Ecto neural progenitor cell (in vitro differentiated cells): ENCODE data around the gene LGALS8.
"Not testable (repeated sequence)": the region's sequence is repeated elsewhere in the genome, so short reads cannot be mapped to it uniquely, and the experiment has no call there.

Experiments used
- DNase-seq: peaks from one replicate; pipeline ENCODE4 v3.0.0-alpha.2; 2018; ENCODE audit warnings: low spot score

The LGALS8 gene

DNA sequence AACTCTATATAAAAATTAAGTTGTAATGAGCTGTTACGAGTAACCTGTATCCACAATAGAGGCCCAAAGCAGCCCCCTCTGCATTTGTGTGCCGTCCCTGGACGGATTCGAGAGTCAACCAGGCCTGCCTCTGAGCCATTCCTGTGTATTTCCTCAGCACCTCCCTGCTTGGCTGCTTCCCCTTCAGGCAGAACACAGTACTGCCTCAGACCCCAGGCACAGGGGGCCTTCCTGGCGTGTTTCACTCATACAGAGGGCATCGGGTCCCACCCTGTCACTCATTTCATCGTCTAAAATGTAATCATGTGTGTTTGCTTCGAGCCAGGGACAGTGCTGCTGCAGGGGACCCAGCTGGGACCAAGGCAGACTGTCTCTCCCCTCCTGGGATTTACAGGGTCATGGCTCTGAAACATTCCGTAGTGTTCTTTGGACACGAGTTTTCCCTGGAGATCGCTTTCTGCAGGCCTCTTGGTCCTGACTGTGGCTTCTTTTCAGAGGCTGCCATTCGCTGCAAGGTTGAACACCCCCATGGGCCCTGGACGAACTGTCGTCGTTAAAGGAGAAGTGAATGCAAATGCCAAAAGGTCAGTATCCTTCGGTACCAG lies 19.4 kb downstream of the LGALS8 start:
- DNase-seq, result no peak

DNA sequence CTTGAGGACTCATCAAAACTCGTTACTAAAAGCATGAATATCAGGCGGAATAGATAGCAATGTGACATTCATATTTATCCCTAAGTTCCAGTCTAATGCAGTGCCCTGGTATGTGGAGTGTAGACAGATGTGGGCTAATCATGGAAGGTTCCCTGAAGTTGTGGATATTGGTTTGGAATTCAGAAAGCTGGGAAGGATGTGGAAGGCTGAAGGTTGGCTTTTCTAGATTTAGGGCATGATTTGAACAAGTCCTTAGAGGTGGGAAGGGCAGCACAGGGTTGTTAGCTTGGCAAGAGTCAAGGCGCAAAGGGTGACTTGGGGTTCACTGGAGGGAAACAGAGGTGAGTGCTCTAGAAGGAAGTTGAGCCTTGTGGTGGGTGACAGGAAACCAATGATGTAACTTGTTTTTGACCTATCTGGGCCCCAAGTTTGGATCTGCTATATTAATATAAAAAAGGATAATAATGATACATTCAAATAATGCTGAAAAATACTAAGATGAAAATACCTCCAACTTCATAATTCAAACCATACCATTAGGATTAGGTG lies 21.9 kb downstream of the LGALS8 start:
- no peak for DNase-seq

DNA sequence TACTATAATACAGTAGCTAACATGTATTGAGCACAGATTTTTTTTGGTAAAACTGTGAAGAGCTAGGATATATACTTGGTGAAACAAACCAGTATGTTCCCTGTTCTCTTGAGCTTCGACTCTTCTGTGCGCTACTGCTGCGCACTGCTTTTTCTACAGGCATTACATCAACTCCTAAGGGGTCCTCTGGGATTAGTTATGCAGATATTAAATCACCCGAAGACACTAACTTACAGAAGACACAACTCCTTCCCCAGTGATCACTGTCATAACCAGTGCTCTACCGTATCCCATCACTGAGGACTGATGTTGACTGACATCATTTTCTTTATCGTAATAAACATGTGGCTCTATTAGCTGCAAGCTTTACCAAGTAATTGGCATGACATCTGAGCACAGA lies 24.7 kb downstream of the LGALS8 start:
- no peak for DNase-seq

DNA sequence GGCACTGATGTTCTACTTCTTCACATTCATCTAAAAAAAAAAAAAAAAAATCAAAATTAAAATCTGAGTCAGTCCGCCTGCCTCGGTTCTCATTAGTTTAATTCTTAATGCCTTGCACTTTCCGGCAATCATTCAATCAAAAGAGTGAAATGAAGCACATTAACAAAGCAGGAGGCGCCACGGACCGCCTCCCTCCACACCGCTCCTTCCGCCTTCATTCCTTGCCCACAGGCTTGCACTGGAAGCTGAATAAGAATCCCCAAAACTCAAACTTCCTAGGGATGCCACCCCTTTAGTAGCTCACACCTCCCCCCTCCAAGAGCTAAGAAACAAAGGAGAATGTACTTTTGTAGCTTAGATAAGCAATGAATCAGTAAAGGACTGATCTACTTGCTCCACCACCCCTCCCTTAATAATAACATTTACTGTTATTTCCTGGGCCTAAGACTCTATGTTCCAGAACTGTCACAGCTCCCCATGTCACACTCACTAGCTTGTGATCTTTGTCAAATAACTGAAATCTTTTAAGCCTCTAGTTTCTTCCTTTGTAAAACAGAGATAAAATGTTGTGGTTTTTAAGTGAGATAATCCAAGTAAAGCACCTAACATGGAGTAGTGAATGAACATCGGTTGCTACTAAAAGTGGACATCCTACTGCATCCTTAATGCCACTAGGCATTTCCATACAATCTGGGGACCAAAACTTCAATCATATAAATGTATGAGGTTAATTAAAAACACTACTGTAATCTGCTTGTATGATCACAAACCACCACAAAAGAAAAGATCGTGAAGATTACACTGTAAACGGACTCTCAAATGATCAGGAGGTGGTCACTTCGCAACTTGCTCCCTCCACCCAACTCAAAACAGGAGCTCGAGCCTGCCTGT lies 27.4 kb downstream of the LGALS8 start:
- no peak for DNase-seq

DNA sequence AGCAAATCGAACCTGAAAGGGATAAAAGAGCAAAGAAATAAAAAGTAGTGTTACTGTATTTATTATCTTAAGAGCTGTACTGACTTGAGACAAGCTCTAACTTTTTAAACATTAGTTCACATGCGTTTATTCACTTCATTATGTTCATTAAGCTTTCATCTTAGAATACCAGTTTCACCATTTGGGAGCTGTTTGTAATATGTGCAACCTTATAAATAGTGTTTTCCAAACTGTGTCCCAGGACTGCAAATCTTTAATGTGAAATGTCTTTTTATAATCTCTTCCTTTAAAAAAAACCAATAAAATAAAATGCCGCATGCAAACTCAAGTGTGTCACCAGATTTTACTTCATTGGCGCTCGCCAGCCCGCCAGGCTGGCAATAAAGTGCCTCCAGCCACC lies 28.3 kb downstream of the LGALS8 start:
- DNase-seq, result no peak

DNA sequence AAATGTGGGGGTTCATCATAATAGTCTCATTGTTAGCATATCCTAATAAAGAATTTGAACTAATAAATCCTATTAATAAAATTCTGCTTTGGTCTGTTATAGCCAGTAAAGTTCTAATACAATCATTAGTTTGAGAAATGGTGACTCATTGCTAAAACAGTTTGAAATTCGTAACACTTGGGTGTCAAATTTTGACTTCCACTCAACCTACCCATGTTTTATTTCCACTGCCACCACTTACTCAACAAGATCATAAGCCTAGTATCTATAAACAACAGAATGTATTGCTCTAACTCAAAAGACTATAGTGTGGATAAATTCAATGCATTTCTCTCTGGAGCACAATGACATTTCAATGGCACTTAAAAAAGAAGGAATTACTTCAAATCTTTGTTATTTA lies 29.1 kb downstream of the LGALS8 start:
- no peak for DNase-seq

DNA sequence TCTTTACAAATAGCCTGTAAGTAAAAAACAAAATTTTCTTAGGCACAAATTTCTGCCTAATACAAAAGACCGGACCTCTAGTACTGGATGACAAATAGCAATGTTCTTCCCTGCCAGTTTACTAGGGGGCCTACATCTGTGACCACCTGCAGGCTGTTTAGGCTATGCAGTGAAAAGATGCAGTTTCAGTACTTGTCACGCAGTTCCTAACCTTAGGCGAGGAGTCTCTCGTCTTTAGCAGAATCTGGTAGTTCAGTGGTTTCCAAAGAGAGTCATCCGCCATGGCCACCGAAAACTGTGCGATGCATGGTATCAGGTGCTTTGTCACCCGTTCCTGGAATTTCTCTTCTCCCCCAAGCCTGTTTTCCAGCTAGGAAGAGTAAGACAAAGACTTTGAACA lies 29.6 kb downstream of the LGALS8 start:
- no peak for DNase-seq

DNA sequence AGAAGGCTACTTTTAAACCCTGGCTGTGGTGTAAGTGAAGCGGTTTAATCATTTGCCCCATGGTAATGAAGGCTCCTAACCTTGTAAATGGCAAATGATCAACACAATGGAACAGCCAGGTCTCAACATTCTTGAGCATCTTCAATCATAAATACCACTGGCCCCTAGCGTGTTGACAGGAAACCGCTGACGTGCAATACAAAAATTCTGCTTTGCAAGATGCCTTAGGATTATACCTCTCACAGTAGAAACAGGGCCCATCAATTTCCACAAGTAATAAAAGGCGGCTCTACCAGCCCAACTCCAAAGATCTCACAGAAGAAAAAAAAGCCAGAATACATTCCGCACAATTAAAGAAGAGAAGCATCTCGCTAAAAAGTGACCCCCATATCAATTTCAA lies 32.8 kb downstream of the LGALS8 start:
- DNase-seq, result no peak

DNA sequence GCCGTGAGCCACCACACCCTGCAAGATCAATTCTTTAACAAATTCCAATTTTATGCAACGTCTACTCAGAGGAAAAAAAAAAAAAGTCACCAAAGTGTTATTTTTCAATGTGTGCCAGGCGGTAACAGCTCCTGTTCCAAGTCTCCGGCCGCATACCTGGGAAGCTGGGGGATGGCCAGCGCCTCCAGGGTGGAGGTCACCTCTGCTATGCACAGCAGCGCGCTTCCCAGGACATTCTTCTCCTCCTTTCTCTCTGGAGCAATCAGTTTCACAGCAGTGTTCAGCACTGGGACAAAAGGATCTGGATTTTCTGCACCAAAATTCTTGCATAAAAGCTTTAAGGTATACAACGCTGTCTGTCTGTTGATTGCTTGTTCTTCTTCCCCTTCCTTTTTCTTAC lies 34.3 kb downstream of the LGALS8 start:
- no peak for DNase-seq

DNA sequence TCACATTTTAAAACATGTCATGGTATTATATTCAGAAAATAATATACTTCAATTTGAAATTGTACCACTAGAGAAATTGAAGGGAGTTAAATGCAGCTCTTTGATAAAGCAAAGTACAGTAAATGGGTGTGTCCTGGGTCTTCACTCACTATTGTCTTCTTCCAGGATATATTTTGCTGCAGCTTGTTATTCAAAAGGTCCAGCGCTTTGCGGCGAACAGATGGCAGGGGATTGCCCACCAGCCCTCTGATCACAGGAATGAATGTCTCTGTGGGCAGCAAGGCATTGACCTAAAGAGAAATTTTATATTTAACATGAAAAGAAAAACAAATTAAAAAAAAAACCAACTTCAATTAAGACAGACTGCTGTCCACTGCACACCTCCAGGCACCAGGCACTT lies 35.1 kb downstream of the LGALS8 start:
- DNase-seq, result no peak

DNA sequence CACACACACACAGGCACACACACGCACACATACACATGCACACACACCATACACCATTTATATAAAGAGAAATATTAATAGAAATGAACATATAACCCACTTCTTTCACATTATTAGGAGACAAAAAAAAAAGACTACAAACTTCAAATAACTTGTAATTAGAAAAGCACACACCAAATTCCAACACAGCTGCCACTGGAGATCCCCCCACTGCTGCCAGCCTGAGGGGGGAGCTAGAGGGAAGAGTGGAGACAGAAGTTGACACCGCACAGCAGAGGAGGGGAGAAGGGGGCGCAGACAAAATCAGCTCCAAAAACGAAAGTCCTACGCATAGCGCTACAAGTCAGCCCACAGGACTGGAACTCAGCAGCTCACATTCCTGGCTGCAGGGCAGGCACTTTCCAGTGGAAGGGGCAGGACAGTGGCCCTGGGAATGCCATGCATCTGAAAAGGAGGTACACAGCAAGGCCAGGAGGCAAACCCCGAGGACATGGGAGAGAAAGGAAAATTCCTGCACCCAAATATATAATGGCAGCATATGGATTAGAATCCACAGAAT lies 36.5 kb downstream of the LGALS8 start:
- DNase-seq, result no peak

DNA sequence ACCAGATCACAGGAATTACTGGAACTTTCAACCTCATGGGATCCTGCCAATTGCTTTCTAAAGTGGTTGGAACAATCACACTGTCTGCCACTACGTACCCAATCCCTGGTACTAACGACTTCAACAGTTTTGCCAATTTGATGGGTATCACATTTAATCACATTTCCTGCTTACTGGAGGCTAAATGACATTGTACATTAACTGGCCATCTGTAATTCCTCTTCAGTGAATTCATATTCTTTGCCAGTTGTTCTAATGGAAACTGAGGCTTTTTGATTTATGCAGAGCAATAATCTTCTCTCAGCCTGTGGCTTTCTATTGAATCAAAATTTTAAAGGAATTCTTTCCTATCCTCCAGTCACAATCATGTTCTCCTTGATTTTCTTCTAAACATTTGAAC lies 38.2 kb downstream of the LGALS8 start:
- no peak for DNase-seq

DNA sequence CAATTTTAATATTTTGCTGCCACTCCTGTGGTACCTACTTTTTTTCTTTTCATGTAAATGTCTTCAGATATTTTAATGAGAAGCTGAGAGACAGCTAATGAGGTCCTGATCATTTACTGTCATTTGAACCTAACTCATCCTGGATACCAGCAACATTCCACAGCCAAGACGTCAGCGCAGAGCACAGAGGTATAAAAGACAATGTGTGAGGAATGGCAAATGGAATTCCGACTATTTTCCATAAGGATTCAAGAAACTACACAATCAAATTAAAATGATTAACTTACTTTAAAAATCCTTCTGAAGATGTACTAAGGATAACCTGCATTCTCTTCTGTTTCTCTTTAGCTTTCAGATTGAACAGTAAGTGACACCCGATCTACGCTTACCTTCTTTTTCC lies 41.7 kb downstream of the LGALS8 start:
- DNase-seq, result no peak

DNA sequence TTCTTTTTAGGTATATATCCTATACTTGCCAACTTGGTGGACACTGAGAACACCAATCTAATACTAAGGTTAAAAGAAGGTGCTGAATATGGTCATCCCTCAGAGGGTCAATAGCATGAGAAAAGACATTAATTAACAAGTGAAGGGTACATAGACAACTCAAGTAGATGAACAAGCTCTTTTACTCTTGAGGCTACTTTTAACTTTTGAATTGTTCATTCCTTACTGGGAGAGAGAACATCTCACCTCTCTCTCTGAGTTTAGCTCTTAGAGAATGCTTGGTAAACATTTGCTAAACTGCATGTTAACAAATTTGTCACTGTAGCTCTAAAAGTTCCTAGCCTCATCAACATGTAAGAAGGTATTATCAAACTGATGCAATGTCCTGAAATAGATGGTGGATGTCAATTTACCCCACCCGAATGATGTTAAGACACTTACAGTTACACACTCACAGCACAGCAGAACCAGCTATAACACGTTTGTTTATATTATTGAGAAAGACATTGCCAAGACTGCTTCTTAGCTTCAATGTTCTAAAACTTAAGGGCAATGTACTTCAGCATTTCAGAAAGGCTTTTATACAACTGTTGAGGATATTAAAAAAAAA lies 44.6 kb downstream of the LGALS8 start:
- no peak for DNase-seq

DNA sequence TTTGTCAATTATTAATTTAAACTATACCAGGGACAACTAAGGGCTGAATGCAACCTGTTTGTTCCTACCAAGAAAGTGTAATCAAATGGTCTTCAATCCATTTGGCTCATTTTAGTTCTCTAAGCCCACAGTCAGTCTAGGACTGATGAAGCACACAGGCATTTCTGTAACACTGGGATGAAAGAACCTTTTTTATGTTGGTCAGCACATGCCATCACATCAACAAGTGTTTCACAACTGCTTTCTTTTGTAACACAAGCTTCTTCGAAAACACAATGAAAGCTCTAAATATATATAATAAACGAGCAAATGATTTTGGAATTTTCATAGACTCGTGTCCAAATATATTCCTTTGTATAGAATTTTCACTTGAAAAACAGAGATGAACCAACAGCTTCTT lies 51.7 kb downstream of the LGALS8 start:
- no peak for DNase-seq

DNA sequence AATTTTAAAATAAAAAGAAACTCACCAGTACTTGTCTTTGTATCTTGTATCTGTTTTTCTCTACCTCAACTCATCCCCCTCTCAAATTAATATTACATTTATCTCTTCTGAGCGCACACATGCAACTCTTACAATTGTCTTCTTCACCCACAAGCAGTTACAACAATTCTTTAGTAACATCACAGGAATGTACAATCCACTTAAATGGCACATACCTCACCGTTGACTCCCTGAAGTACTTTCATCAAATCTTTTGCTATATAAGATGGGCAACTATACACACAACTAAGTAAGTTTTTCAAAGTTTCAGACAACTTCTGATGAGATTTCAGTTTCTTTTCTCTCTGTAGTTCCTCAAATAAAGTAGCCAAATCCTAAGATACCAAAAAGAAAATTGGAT lies 52.2 kb downstream of the LGALS8 start:
- DNase-seq, result no peak

DNA sequence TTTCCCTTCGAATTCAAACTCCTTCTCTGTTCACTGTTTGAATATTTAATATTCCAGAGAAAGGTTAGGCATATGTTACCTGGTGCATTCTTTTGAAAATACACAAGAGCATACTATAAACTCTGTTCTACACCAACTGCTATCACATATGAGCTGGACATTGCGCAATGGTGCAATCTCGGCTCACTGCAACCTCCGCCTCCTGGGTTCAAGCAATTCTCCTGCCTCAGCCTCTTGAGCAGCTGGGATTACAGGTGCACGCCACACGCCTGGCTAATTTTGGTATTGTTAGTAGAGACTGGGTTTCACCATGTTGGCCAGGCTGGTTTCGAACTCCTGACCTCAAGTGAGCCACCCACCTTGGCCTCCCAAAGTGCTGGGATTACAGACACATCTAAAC lies 53.3 kb downstream of the LGALS8 start:
- DNase-seq, result not testable (repeated sequence)

DNA sequence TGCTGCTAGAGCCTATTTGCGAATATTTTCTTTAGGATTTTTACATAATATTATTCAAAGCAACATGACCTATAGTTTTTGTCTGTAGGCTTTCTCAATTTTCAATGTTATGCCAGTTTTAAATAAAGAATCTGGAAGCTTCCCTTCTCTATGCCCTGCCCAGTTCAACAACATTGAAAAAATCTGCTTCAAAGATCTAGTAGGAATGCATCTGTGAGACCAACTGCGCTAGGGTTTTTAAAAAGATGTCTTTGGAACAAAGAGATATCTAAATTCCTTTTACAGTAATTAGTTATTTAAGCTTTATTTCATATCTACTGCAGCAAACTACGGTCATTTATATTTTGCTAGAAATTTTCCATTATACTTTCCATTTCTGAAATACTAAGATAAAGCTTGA lies 54.9 kb downstream of the LGALS8 start:
- DNase-seq, result no peak

DNA sequence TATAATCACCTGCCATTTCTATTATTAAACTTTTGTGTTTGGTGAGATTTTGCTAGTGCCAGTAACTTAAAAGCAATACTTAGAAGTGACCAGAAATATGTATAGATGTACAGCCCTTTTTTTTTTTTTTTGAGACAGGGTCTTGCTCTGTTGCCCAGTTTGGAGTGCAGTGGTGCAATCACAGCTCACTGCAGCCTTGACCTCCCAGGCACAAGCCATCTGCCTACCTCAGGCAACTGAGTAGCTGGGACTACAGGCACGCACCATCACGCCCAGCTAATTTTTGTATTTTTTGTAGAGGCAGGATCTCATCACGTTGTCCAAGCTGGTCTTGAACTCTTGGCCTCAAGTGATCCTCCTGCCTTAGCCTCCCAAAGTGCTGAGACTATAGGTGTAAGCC lies 56.6 kb downstream of the LGALS8 start:
- not testable (repeated sequence) for DNase-seq

DNA sequence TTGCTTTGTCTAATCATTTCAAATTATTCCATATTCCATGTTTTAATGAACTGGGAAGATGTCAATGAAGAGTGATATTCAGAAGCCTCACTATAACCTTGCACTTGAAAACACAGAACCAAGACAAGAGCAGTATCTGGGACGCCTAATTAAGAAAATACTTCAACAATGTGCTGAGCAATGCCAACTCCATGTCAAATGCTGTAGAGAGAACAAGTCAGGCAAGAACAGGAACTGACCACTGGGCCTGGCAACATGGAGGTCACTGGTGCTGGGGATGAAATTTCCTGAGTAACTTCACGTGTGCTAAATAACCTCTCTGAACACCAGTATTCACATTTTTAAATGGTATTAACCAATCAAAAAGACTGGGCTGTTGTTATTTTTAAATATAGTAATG lies 57.7 kb downstream of the LGALS8 start:
- no peak for DNase-seq

DNA sequence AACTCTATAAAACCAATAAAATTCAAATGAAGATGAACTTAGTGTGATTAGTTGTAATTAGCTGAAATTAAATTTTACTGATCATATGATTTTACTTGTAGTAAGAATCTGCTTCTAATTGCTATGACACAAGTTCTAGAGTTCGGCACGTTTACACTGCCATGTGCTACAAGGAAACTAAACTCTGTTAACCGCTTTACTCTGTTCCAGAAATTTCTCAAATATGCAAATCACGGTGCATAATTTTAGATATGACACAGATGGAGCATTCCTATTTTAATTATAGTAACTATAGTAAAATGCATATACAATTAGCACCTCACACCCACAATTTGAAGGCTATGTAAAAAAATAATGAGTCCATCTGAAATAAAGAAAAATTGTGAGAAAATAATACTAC lies 65.7 kb downstream of the LGALS8 start:
- no peak for DNase-seq

DNA sequence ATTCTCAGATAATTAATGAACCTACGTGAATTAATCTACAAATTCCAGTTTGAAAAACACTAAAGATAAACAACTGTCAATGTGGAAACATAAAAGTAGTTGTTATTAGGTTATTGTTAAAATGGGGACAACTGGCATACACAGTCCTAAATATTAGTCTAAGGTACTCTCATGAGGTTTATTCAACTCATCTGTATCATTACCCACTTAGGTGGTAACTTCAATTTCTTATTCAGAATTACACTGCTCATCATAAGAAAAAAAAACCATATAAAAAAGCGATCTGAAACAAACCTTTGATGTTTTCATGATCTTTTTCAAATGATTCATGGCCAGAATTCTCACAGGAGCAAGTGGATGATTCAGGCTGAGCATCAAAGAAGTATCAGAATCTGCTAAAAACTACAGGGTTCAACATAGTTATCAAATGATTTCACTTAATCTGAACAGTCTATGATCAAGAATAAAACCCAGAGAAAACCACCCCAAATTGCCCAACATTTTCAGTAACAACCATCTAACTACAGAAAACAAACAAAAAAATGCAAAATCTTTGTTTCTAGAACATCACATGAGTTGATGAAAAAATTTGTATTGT lies 66.9 kb downstream of the LGALS8 start:
- DNase-seq, result no peak
